HG03432 (cell line): Measurements from ENCODE around the gene DNAJB14.
A peak's percentile ranks its signal among the peaks of the same experiment; 100 is the strongest.

ENCODE experiments used
- ATAC-seq: cut with Tn5 transposase; IDR thresholded peaks from one replicate; pipeline ENCODE4 v1.9.1; 2021; ENCODE audit warnings: mild to moderate bottlenecking, moderate library complexity; ENCODE audit not compliant: unreplicated experiment

DNAJB14 gene

DNA sequence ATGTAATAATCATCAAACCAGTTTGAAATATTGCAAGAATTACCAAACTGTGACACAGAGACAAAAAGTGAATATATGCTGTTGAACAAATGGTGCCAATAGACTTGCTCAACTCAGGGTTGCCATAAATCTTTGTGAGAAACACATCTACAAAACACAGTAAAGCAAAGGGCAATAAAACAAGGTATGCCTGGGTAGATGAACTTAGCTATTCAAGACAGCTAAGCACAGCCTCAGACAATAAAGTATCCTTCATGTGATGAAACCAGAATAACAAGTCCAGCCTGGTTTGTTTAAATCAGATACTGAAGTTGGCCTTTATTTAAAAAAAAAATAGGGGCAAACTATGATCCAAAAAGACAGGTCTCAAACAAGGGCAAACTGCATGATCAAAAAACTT, 71.3 kb downstream of the DNAJB14 start:
- no peak for ATAC-seq

DNA sequence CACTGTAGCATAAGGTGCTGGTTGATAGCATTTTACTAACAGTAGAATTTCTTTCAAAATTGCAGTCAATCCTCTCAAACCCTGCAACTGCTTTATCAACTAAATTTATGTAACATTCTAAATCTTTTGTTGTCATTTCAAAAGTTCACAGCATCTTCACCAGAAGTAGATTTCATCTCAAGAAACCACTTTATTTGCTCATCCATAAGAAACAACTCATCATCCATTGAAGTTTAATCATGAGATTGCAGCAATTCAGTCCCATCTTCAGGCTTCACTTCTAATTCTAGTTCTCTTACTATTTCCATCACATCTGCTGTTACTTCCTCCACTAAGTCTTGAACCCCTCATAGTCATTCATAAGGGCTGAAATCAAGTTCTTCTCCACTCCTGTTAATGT, 73.8 kb downstream of the DNAJB14 start:
- no peak for ATAC-seq

DNA sequence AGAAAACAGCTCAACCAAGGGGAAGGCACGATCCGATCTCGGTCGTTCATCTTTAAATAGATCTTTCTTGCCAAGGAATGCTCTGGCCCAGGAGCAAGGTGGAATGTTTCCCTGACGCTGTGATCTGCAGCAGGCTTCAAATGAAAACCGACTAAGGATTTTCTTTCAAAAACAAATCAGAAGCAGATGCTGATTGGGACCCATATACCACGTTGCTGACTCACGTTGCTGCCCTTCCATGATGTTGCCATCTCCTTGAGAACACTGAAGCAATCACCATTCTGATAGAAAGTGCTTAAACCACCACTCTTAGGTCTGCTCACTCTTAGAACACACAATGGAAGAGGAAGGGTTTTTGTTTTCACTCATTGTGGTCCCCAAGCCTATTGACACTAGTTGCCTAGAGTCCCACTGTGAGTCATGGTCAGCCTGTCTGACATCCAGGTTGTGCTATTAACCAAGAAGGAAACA, 78.3 kb downstream of the DNAJB14 start:
- peak; percentile 60 for ATAC-seq

DNA sequence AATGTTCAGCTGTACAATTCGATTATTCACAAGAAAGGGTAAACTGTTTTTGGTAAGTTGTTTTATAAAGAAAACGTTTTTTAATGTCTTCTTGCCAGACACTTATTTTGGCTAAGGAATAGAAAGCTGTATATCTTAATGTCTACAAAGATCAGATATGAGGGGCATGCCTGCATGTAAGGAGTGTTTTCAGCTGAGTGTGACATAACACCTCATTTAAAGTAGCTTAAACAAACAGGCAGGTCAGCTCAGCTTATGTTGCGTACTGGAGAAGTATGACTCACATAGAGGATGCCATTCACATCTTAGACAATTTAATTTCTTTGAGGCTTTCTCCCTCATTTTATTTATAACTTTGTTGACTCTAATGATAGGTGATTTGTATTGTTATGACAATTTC, 82.6 kb downstream of the DNAJB14 start:
- ATAC-seq = no peak

DNA sequence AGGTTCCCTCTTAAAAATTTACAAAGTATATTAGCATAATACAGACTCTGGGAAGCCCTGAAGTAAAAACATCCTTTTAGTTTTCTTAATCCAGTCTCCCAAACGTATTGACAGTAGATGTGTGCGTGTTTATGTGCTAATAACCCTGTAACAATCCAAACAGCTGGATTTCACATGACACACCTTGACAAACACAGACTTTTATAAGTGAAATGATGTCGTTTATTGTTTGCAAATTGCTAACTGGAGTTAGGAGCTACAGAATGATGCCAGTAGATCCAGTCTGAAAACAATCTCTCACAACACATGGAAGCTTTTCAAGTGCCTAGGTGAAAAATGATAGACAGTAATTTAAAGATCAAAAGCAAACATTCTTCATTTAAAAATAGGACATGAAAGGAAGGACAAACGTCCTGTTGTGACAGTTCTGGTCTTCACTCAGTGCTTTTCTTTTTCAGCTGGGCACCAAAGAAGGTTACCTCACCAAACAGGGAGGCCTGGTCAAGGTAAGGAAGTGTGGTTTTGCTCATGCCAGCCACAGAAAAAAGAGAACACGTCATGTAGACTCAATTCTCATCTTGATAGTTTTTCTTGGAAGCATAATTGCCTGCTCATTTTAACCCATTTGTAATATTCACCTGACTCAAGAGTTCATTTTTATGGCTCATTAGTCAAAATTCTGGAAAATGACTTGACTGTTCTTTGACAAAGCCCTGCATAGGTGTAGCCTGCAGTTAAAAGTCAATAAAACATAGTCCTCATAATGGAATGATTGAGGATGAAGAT, 85.1 kb downstream of the DNAJB14 start:
- ATAC-seq = peak; percentile 73

DNA sequence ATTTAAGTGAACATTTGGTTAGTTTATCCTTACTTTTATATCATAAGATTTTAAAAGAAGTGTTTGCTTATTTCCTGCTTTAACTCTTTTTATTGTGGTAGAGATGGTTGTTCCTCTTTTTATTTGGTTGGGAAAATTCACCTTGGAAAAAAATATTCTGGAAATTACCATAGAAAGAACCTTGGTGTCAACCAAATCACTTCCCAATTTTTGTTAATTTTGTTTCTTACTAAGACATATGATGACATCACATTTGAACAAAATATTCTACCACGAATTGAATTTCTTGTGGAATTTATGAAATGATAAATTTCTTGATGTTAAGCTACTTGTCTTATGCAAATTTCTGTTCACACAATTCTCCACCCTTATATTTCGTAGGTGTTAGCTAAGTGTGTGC, 85.9 kb downstream of the DNAJB14 start:
- ATAC-seq = no peak

DNA sequence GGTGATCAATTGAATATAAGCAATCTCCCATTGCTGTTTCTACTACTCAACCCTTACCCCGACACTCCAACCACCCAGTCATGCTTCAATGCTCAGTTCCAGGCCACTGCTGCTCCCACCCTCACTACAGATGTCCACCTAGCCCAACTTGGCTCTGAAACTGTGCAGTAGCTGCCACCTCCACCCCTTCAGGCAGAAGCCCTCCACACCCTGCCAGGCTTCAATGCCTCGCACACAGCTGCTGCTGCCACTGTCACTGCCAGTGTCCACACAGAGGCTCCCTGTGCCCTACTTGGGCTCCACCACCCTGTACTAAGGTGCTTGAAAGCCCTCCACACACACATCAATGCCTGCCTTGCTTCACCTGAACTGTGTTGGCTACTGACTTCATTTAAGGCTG, 86.8 kb downstream of the DNAJB14 start:
- ATAC-seq = peak; percentile 64

DNA sequence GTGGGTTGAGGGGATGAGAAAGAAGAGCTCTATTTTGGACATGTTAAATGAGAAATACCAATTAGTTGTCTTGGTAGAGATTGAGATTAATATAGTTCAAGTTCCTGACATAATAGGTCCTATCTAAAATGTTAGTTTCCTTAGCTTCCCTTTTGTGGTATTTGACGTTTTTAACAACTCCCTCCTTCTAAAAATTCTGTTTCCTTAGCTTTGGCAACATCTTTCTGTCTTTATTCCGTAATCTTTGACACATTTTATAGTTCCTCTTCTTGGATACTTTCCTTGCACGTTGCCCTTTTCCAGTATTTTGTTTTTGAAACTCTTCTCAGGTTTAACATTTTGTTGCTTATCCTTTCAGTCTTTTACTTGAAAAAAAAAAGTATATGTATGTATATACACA, 89.1 kb downstream of the DNAJB14 start:
- ATAC-seq = no peak

DNA sequence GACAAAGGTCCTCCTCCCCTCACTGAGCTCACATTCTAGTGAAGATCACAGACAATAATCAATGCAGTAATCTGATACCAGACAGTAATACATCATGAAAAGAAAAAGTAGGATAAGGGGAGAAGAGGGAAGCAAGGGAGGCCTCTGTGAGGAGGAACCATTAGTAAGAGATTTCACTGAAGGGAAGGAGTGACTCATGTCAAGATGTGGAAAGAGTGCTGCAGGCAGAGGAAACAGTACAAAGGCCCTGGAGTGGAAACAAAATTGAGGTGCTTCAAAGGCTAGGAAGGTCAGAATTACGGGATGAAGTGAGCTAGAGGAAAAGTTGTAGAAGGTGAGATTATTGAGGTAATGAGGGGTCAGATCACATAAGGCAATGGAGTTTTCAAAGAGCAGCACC, 90.3 kb downstream of the DNAJB14 start:
- ATAC-seq = no peak

DNA sequence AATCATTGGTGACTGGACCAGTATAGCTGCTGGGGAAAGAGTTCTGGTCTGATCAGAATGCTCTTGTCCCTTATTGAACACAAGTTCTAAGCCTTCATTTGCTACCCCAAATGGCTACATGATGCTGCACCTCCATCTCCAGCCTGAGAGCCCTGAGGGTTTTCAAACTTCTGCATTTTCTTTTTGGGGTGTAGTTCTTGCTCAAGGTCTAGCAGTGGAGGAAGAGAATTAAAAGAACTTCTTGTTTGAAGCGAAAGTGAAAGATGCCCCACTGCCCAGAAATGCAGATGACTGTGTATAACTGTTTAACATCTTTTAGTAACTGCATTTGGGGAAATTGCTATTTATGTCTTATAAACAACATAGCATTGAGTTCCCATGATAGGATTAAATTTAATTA, 90.7 kb downstream of the DNAJB14 start:
- peak; percentile 41 for ATAC-seq

DNA sequence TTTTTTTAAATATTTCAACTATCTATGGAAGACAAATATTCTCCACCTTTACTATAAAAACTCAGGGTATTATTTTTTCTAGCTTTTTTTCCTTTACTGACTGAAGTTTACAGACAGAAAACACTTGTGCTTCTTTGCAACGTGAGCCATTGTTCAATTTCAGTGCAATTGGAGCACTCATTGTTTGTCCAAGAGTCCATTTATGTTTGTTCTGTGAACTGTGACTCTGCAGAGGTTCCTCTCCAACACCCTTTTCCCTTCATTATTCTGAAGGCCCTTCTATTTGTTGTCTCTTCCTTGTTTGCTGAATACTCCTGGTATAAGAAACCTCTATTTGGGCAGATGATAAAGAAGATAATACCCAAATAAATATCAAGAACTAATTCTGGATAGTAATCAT, 92.4 kb downstream of the DNAJB14 start:
- ATAC-seq = no peak

DNA sequence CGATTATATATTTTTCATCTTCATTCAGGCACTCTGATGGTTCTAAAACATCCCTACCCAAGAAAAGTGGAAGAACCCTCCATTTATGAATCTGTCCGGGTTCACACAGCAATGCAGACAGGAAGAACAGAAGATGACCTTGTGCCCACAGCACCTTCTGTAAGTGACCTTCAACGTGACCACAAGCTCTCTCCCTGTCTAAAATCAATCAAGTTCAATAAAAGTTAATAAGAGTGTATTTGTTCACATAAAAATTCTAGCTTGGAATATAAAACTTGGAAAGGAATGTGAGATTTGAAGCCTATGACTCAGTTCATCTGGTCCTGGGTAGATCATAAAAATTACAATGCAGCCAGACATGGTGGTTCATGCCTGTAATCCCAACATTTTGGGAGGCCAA, 93.2 kb downstream of the DNAJB14 start:
- ATAC-seq = no peak

DNA sequence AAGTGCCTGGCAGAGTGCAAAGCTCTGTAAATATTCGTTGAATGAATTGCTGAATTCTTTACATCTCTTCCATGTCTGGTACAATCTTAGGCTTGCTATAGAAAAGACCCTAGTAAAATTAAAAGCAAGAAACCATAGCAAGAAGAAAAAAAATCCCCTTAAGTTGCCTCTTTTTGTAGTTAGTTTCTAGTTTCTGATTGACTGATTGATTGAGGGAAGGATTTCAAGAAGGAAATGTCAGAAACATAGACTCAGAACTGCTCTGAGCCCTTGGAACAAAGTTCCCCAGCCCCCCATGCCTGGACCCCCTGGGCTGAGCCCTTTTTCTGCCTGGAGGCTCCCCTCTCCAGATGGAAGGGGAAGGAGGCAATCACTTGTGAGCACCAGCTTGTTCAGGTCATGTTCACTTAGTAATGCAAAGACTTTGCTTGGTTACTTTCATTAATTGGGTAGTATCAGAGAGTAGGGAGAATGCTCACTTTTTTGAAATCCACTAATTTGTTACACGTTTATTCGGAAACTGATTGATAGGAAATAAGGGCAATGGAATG, 94.1 kb downstream of the DNAJB14 start:
- no peak for ATAC-seq

DNA sequence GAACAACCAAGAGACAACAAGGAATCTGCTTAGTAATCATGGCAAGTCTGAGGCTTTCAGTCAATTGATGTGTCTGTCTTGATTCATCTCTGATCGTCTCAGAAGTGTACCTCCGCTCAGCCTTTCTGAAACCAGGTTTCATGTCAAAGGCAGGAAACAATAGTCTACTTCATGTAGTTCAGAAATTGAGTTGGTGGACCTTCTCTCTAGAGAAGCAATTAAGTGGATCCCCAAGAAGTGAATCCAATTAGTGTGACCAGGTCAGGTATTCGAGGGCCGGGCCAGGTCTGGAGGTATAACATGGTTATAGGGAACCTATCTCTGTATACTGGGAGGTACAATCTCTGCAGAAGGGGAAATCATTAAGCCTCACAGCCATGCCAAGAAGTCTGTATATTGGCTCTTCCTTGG, 97.8 kb downstream of the DNAJB14 start:
- ATAC-seq = peak; percentile 47

DNA sequence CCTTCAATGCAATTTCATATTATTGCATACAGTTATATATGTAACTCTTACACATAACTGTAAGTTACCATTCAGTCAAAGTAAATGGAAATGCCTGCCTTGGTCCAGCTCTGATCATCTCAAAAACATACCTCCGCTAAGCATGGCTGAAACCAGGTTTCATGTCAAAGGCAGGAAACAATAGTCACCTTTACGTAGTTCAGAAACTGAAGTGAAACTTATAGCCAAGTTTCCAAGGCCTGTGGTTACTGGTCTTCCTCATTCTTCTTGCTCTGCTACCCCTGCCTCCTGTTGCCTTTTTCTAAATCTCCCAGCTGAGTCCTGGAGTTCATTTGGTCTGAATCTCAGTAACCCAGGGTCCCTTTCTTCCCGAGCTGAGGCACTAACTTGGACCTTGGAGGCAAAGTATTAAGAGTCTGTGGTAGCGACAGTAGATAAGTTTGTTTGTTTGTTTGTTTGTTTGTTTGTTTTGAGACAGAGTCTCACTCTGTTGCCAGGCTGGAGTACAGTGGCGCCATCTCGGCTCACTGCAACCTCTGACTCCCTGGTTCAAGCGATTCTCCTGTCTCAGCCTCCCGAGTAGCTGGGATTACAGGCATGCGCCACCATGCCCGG, 98.9 kb downstream of the DNAJB14 start:
- ATAC-seq = peak; percentile 61

DNA sequence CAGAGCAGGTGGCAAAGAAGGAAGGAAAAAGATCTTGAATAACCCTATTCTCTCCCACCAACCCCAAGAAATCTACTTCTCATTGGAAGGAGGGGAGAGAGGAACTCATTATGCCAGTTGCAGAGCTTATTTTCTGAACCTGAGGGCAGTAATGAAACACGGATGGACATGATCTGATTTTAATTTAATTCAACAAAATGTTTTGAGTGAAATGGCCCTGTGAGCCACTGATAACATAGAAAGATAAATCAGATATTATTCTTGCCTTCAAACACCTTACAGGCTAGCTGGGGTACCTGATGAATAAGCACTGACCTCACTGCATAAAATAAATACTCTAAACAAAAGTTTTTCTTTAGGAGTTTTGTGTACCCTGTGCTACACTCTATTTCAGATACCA, 99.5 kb downstream of the DNAJB14 start:
- ATAC-seq = no peak
